ENCODE results near the gene ZNF644.
"Not testable (repeated sequence)": the region's sequence is repeated elsewhere in the genome, so short reads cannot be mapped to it uniquely, and the experiment has no call there.

The ZNF644 gene

DNA sequence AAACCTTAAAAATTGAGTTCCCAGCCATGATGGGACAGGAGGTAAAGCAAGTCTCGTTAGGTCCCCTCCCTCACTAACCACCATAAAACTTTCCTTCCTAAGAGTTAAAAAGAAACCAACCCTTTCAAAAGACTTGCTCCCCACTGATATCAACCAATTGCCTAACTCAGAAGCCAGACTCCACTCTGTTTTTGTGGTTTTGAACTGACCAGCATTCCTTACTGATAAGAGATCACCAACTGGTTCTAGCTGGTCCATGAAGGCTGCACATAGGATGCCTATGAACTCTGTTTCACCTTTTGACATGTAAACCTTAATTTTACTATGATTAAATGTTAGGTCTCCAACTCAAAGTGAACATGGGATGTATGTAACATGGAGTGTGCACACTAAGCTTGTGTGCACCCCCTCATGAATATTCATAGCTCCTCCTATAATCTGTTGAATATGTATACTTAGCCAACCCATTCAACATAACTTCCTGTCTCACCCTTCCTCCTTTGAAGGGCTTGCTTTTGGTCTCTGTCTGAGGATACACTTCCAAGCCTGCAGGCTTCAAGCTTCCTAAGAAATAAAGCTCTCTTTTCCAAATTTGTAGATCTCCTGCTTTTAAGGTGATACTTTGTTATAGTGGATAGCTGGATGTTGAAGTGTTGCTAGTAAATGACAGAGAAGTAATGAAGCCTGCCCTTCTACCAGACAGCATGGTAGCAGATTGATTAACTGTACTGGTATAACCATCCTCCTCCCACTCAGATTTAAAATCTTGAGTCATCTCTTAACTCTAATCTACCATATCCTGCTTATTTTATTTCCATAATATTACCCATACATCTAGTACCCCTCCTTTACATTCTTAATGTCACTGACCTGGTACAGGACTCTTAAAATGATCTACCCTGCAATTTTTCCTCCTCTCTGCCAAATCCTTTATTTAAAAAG is 95.6 kb downstream of the ZNF644 start:
- no peak for DNase-seq

GRCh38 chr1:90924982-90925381 is 96.9 kb downstream of the ZNF644 start:
- no peak for DNase-seq

DNA sequence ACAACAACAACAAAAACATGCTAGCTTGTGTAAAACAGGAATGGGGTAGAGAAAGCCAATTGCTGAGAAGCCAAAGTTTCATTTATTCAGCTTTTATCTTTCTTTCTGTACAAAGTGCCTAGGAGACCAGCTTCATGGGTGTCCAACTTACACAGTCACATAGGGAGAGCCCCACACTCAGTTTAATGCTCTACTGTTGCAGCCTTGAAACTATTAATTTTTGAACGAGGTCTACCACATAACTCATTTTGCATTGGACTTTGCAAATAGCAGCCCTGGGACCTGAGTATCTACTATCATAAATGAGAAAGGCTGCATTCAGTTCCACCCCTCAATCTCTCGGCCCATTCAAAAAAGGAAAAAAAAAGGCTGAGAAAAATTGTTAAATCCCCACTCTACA is 98.8 kb downstream of the ZNF644 start:
- DNase-seq: no peak

DNA sequence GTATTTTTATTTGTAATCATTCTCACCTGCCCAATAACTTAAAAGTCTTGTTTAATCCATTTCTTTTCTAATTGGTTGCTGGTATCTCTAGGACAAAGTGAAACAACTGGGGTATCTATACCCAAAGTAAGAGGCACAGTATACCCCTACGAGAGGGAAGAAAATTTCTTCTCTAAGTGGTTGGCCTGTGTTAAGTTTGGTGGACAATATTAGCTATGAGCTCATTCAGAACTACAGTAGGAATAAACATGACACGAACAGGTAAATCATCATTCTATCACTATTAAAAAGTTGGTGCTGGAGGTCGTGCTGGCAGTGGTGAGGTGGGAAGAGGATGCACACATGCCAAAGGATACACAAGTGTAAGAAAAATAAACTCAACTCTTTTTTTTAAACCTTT is 99.6 kb downstream of the ZNF644 start:
- no peak for DNase-seq

DNA sequence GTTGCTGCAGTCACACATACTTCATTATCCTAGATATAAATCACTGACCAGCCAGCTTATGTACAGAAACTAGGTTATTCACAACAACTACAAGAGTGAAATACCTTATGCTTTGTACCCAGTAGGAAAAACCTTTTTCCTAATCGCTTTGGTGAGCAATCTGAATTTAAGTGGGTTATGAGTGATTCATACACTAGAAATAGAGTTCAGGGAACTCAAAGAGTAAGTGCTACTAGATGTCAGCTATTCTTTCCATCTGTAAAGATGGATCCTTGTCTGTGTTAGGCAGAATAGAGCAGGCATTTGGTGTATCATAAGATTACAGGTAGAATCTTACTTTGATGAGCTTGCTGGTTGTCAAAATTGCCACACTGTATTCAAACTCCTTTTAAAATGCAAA is 101.9 kb downstream of the ZNF644 start:
- DNase-seq: no peak

GRCh38 chr1:90919190-90919719 is 102.6 kb downstream of the ZNF644 start:
- no peak for DNase-seq

GRCh38 chr1:90911353-90911752 is 110.5 kb downstream of the ZNF644 start:
- DNase-seq: no peak

- DNase-seq: no peak
Observed at GRCh38 chr1:90902672-90903071, 119.2 kb downstream of the ZNF644 start.

DNA sequence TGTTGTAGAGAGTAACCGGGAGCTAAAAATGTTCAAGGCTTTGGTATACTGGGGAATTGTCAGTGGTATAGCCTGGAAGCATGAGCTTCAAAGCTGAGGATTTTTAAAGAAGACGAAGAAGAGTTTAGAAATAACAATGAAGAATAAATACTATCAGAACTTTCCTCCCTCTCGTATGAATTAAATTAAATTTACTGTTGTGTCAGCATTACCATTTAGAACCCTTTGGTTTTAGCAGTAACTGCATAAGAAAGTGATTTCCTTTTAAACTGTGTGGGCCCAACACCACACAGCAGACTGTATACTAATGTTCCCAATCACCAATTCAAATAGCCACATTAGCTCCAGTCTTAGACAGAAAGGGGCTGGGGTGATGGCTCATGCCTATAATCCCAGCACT is 122.6 kb downstream of the ZNF644 start:
- DNase-seq: no peak

- DNase-seq: not testable (repeated sequence)
Observed at GRCh38 chr1:90893679-90894078, 128.2 kb downstream of the ZNF644 start.

DNA sequence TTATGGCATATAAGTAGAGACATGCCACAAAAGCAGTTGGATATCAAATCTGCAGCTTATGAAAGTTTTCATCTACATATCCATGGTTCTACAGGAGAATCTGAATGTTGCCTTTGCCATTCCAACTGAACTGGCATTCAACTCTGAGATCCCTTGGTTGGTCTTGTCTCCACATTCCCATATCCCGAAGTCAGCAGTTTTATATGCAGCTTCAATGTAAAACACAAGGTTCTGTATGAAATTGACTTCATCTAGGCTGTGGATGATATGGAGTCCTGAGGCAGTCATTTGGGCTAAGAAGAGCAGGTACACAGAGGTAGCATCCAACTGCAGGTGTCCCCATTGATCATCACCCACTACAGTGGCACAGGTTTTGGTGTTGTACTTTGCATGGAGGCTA is 129.0 kb downstream of the ZNF644 start:
- DNase-seq: not testable (repeated sequence)

- not testable (repeated sequence) for DNase-seq
Observed at GRCh38 chr1:90892196-90892595, 129.6 kb downstream of the ZNF644 start.

DNA sequence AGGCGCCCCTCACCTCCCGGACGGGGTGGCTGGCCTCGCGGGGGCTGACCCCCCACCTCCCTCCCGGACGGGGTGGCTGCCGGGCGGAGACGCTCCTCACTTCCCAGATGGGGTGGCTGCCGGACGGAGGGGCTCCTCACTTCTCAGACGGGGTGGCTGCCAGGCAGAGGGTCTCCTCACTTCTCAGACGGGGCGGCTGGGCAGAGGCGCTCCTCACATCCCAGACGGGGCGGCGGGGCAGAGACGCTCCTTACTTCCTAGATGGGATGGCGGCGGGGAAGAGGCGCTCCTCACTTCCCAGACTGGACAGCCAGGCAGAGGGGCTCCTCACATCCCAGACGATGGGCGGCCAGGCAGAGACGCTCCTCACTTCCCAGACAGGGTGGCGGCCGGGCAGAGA is 130.1 kb downstream of the ZNF644 start:
- not testable (repeated sequence) for DNase-seq

DNA sequence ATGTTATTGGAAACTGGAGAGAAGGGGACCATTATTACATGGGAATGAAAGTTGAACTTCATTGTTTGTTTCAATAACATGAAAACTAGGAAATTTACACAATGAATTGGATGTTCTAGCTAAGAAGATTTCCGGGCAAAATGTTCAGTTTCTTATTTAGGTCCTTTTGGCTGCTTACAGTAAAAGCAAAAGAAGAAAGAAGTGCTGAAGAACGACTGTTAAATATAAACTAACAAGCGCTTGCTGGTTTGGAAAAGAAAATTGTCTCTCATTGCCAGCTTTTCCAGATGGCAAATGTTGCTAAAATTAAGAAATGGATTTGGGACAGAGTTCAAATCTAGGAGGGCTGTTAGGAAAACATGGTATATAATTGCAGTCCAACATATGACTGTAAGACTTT is 139.6 kb downstream of the ZNF644 start:
- DNase-seq: no peak

- no peak for DNase-seq
Observed at GRCh38 chr1:90881034-90881433, 140.8 kb downstream of the ZNF644 start.

- DNase-seq: no peak
Observed at GRCh38 chr1:90879281-90879680, 142.6 kb downstream of the ZNF644 start.

- no peak for DNase-seq
Observed at GRCh38 chr1:90876101-90876500, 145.7 kb downstream of the ZNF644 start.

All from right forelimb (tissue), 1 donor.